Lung (tissue), 12 donors: Measurements from ENCODE around the gene ZNF329. TPM values are rescaled to one million over a fixed set of nuclear protein-coding genes. Genes with fewer than 3 reads are reported as not detected.

Experiments used
- ATAC-seq: fragments of 200-7000 bp; cut with Tn5 transposase; one replicate; pipeline ENCODE4 v1.9.1; 2020; ENCODE audit warnings: moderate number of reproducible peaks; ENCODE audit not compliant: insufficient read depth, low FRiP score
- DNase-seq, 3 donors: peaks; one replicate each; pipeline ENCODE4 v3.0.0-alpha.2; 2013 to 2017
- H3K27ac ChIP-seq, 2 donors: one replicate each; pipeline ENCODE4 v1.5.1; 2013; ENCODE audit warnings: mild to moderate bottlenecking in 2 of 2, moderate library complexity in 2 of 2, control low read depth in 1 of 2, inconsistent platforms in 1 of 2, low read depth in 1 of 2, low read length in 1 of 2
- H3K27me3 ChIP-seq, 3 donors: one replicate each; pipeline ENCODE4 v1.5.1; 2013; ENCODE audit warnings: low read length in 2 of 3; ENCODE audit not compliant: control insufficient read depth in 3 of 3, insufficient read depth in 3 of 3
- H3K36me3 ChIP-seq, 4 donors: one replicate each; pipeline ENCODE4 v1.5.1; 2013; ENCODE audit warnings: low read length in 4 of 4, mild to moderate bottlenecking in 1 of 4, moderate library complexity in 1 of 4; ENCODE audit not compliant: control insufficient read depth in 4 of 4, insufficient read depth in 4 of 4
- H3K4me1 ChIP-seq, 5 donors: one replicate each; pipeline ENCODE4 v1.5.1; 2013; ENCODE audit warnings: low read length in 5 of 5, mild to moderate bottlenecking in 2 of 5, moderate library complexity in 1 of 5; ENCODE audit not compliant: control insufficient read depth in 5 of 5, insufficient read depth in 5 of 5
- H3K4me3 ChIP-seq: one replicate; pipeline ENCODE4 v1.5.1; 2013; ENCODE audit warnings: mild to moderate bottlenecking, control low read depth, moderate library complexity
- H3K9ac ChIP-seq, 2 donors: one replicate each; pipeline ENCODE4 v1.5.1; 2013; ENCODE audit warnings: low read length in 2 of 2, control low read depth in 1 of 2; ENCODE audit not compliant: insufficient read depth in 1 of 2
- H3K9me3 ChIP-seq, 4 donors: one replicate each; pipeline ENCODE4 v1.5.1; 2013; ENCODE audit warnings: low read length in 3 of 4, mild to moderate bottlenecking in 1 of 4, moderate library complexity in 1 of 4; ENCODE audit not compliant: control insufficient read depth in 4 of 4, insufficient read depth in 3 of 4
- WGBS, 2 donors: extraction: QIAGEN DNeasy Blood & Tissue Kit; methylation state at CpG; one replicate each; pipeline ENCODE4 v1.1.7; 2013; 5-methylcytosine and 5-hydroxymethylcytosine counted together
- polyA plus RNA-seq, 2 donors: library from polyadenylated mRNA; stranded (reverse); fragments of 200-250 nt; gene quantifications; one replicate each; pipeline ENCODE4 v1.2.1, GENCODE V29; 2013
- total RNA-seq, 2 donors: library from RNA; depleted of rRNA in 1 of 2; stranded (reverse); fragments of >200 nt in 1 of 2; gene quantifications; one replicate each; pipeline ENCODE4 v1.2.1, GENCODE V29; 2014 to 2021
- TF ChIP-seq, protein P1 (sequence below): IDR thresholded peaks from 2 replicates; pipeline ENCODE4 v1.5.1; 2012; ENCODE audit warnings: mild to moderate bottlenecking; ENCODE audit errors: control extremely low read depth, extremely low read depth
- donor health status: control.
- donor health status: control.
- donor health status: Bipolar disorder and iron deficiency.
- donor health status: healthy.
- donor health status: DM: yes; HTN: yes; CAD: no.

Gene ZNF329
- total and polyA plus RNA-seq, 4 donors, result 2.3 to 20.0 (median 6.5) TPM

DNA sequence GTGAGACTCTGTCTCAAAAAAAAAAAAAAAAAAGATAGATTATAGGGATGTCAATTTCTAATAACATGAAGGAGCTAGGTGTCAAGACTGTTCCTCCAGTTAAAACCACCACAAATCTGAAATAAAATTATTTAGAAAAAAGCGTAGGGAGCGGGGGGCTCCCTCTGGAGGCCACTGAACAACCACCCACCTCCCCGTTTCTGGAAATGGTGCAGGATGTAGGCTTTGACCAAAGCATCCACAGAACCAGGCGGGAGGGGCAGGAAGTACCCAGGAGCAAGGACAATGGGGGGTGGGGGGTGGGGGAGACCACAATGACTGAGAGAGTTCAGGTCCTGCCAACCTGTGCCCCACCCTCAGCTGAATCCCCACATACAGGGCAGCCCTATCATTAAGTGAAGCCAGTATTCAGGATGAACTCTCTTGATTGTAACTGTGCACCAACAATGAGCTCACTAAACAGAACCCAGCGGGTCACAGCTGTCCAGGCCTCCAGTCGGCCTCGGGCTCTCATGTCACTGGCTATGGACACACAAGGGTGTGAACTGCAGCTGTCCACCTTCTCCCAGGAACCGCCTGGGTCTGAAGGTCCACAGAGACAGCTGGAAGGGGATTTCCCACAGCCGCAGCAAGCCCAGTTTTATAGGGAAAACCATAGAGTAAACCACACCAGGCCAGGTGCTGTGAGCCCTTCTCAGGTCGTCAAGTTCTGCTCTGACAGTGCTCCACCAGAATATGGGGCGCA is 59.2 kb downstream of the ZNF329 start:
- H3K4me3 ChIP-seq, result no peak overlapping the region
- no peak for DNase-seq

DNA sequence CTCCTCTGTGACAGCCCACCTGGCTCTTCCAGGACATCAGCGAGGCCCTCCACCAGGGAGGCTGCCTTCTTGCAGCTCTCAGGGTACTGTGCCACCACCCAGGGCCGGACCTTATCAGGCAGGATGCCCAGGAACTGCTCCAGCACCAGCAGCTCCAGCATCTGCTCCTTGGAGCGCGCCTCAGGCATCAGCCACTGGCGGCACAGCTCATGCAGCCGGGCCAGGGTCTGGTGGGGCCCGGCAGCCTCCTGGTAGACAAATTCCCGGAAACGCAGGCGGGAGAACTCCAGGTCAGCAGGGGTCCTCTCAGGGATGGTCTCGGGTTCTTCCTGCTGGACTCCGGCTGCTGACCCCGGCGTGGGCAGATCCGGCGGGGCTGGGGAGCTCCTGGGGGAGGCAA is 60.7 kb downstream of the ZNF329 start:
- 96 to 97% methylated on average over 16 of the region's 16 CpGs for WGBS, 2 donors
- TF ChIP-seq, protein P1, sequence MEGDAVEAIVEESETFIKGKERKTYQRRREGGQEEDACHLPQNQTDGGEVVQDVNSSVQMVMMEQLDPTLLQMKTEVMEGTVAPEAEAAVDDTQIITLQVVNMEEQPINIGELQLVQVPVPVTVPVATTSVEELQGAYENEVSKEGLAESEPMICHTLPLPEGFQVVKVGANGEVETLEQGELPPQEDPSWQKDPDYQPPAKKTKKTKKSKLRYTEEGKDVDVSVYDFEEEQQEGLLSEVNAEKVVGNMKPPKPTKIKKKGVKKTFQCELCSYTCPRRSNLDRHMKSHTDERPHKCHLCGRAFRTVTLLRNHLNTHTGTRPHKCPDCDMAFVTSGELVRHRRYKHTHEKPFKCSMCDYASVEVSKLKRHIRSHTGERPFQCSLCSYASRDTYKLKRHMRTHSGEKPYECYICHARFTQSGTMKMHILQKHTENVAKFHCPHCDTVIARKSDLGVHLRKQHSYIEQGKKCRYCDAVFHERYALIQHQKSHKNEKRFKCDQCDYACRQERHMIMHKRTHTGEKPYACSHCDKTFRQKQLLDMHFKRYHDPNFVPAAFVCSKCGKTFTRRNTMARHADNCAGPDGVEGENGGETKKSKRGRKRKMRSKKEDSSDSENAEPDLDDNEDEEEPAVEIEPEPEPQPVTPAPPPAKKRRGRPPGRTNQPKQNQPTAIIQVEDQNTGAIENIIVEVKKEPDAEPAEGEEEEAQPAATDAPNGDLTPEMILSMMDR, result no peak
- Histone ChIP-seq H3K27me3 (no peaks in the 10 kb centered on the region), H3K36me3 (peaks cover 13 to 38% (median 25%) of the 10 kb centered on the region in 4 donors), H3K4me1 (no peaks in the 10 kb centered on the region), H3K9me3 (peaks cover 0 to 69% (median 0%) of the 10 kb centered on the region in 4 donors), H3K9ac (no peak overlapping the region), H3K27ac (no peak overlapping the region), H3K4me3 (no peak overlapping the region)
- ATAC-seq (no peak), DNase-seq (no peak)

More for the DNA sequence above, 59.2 kb downstream of the ZNF329 start:
- H3K9ac ChIP-seq, result no peak overlapping the region
- no peaks in the 10 kb centered on the region for H3K27me3 ChIP-seq
- 85 to 89% methylated on average over 11 of the region's 11 CpGs for WGBS, 2 donors
- H3K36me3 ChIP-seq, result peaks cover 2 to 30% (median 12%) of the 10 kb centered on the region in 4 donors
- H3K27ac ChIP-seq, result no peak overlapping the region
- H3K9me3 ChIP-seq, result peaks cover 0 to 67% (median 0%) of the 10 kb centered on the region in 4 donors
- TF ChIP-seq, protein P1, result no peak
- no peak for ATAC-seq
- no peaks in the 10 kb centered on the region for H3K4me1 ChIP-seq

DNA sequence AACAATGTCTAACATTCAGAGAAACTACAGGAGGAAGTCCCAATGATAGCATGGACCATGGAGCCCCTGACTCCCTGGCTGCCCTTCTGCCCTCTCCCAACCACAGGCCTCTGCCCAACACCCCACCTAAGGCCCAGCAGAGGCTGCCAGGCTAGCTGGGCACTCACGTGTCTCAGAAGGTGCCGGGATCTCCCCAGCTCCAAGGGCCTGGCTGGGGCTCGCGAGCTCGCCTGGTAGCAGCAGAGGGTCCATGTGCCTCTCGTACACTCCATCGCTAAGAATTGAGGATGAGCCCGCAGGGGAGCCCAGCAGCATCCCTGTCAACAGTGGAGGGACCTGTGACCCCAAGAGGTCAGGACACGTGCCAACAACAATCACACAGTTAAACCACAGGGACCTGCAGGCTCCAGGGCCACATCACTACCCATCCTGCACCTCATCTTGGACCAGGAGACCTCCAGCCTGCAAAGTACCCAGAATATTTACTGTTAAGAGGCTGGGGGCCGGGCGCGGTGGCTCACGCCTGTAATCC is 62.0 kb downstream of the ZNF329 start:
- Histone ChIP-seq H3K36me3 (peaks cover 16 to 51% (median 33%) of the 10 kb centered on the region in 4 donors), H3K4me3 (no peak overlapping the region), H3K27me3 (no peaks in the 10 kb centered on the region), H3K4me1 (no peaks in the 10 kb centered on the region), H3K27ac (no peak overlapping the region), H3K9me3 (peaks cover 0 to 72% (median 5%) of the 10 kb centered on the region in 4 donors), H3K9ac (no peak overlapping the region)
- ATAC-seq (no peak), DNase-seq (no peak)
- WGBS, 2 donors, result 98 to 99% methylated on average over 13 of the region's 13 CpGs
- TF ChIP-seq, protein P1, result no peak
